GM20000 (cell line): ENCODE measurements around the gene MAP4.

Experiments used
- DNase-seq: peaks from one replicate; pipeline ENCODE4 v3.0.0; 2012; ENCODE audit warnings: low spot score
- CTCF ChIP-seq: IDR thresholded peaks from 2 replicates; pipeline ENCODE4 v1.5.1; 2012; ENCODE audit warnings: mild to moderate bottlenecking, control low read depth; ENCODE audit errors: extremely low read depth, missing control alignments

Gene MAP4

GRCh38 chr3:47979070-47979469, 37.1 kb downstream of the MAP4 start:
- no peak for TF ChIP-seq CTCF
- no peak for DNase-seq

DNA sequence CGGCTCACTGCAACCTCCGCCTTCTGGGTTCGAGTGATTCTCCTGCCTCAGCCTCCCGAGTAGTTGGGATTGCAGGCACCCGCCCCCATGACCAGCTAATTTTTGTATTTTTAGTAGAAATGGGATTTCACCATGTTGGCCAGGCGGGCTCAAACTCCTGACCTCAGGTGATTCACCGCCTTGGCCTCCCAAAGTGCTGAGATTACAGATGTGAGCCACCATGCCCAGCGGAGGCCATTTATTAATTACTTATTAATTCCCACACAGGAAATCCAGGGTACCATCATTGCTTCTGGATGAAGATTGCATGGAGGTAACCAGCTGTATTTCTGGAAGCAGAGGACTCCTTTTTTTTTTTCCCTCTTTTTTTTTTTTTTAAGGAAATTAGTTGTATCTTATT, 37.8 kb downstream of the MAP4 start:
- DNase-seq: no peak
- no peak for TF ChIP-seq CTCF

DNA sequence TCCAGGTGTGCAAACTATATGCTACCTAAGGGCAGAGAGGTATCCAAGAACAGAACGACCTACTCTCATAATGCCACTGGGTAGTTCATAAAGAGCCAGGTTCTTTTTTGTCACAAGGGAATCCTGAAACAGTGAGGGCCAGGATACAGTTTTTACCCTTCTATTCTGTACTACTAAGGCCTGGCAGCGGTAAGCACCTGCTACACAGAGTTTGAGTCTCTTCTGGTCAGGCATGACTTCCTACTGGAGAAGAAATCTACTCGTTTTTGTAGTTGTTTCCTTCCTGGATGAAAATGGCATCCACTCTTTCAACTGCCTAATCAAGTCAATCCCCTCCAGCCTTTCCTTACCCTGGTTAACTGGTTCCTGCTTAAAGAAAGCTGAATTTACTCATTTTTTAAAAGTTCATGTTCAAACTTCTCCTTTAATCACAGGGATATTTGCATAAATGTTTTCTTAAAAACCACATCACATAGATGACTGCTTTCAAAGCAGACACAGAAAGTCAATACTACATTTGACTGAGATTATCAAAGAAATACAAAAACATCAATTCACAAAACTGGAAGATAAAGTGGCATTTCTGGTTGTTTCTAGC, 40.0 kb downstream of the MAP4 start:
- no peak for TF ChIP-seq CTCF
- DNase-seq: no peak

DNA sequence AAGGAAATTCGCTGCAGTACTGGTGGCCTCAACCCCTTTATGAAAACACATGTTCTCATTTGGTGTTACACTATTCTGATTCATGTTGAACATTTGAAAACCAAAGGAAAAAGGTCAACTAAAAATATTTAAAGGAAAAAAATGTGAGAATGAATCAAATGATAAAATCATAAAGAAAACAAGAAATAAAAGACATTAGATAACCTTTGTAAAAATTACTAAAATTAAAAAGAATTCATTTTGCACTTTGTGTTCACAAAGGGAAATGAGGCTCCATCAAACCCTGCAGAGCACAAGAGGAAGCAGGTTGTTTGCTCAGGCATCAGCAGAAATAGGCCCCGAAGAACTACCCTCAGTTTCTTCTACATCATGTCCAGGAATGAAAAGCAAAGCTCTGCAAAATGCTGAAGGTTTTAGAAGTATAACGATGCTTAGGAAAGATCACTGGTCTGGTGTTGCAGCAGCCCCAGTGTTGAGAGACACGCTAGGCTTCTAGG, 41.2 kb downstream of the MAP4 start:
- no peak for DNase-seq
- no peak for TF ChIP-seq CTCF

DNA sequence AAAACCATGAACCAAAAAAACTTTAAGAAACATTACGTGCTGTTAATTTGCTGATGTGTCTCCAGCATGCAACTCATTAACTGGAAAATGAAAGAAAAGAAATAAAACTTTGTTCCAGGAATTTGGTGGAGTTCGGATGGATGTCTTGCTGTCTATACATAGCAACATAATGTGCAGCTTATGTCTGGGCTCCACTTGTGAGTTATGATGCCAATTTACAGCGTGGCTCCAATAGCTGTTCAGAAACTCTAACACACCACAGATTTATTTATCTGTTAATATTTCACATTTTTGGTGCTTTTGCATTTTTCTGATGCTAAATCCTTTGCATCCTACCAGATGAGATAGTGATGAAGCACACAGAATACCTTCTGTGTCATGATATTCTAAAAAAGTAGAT, 45.1 kb downstream of the MAP4 start:
- DNase-seq: no peak
- TF ChIP-seq CTCF: no peak

- no peak for TF ChIP-seq CTCF
Measured at GRCh38 chr3:47964740-47965139, 51.5 kb downstream of the MAP4 start.

GRCh38 chr3:47961815-47962606, 54.2 kb downstream of the MAP4 start:
- no peak for TF ChIP-seq CTCF
- DNase-seq: peak; percentile 23

More at GRCh38 chr3:47964740-47965139, 51.5 kb downstream of the MAP4 start:
- no peak for DNase-seq
